Measurements from ENCODE around the gene ZRANB2. TPM values are rescaled to one million over a fixed set of nuclear protein-coding genes. Genes with fewer than 3 reads are reported as not detected.
A peak's percentile ranks its signal among the peaks of the same experiment; 100 is the strongest.

The ZRANB2 gene
- total RNA-seq, 2 experiments from 2014 or later: 82.1 to 171 TPM

GRCh38 chr1:71080230-71080738 is 551 bp downstream of the ZRANB2 start:
- intact Hi-C loops (cut with micrococcal nuclease; ENCODE audit: unreplicated experiment): loop anchor here (2.0 to 10.0 kb wide), 2 partner anchors 87 to 665 kb away; partner anchors contain the start of gene CTH
- peak; percentile 38 for DNase-seq (ENCODE audit: low spot score)
- BruUV-seq (replicated peaks): no TSS peak

GRCh38 chr1:71074681-71075080 is 6.2 kb downstream of the ZRANB2 start:
- no TSS peak for BruUV-seq (replicated peaks)
- intact Hi-C loops (cut with micrococcal nuclease; ENCODE audit: unreplicated experiment): no loop called here
- Histone ChIP-seq H3K79me2 (ENCODE audit: insufficient read depth, low read depth, low read length) (peaks cover 74% of the 10 kb centered on the region), H4K20me1 (ENCODE audit: insufficient read depth, low read length) (peaks cover 30% of the 10 kb centered on the region), H3K9me3 (ENCODE audit: low read length) (no peaks in the 10 kb centered on the region), H3K9me2 (ENCODE audit: insufficient read depth, low read length) (no peaks in the 10 kb centered on the region), H3K4me1 (ENCODE audit: insufficient read depth, low read length, poor library complexity, severe bottlenecking) (peaks cover 15% of the 10 kb centered on the region), H2AFZ (ENCODE audit: low read length) (no peak overlapping the region), H3K36me3 (ENCODE audit: insufficient read depth, low read length) (peaks cover 92% of the 10 kb centered on the region), H3K4me2 (ENCODE audit: low read length) (no peak overlapping the region), H3K4me3 (ENCODE audit: low read depth, low read length, poor library complexity, severe bottlenecking) (no peak overlapping the region), H3K27ac (ENCODE audit: low read depth, low read length, poor library complexity, severe bottlenecking) (no peak overlapping the region)
- no peak for TF ChIP-seq CTCF (conservative IDR thresholded peaks at IDR 0.05; ENCODE audit: low read length)
- TF ChIP-seq EZH2phosphoT487 (IDR thresholded peaks at IDR 0.05; ENCODE audit: borderline replicate concordance, low read depth, low read length): no peak
- CTCF ChIA-PET (ENCODE audit: unreplicated experiment): no interaction called here
- POLR2A ChIA-PET: no interaction called here
- DNase-seq (ENCODE audit: low spot score): no peak

More at GRCh38 chr1:71080230-71080738, 551 bp downstream of the ZRANB2 start:
- H3K4me3 ChIP-seq (ENCODE audit: low read depth, low read length, poor library complexity, severe bottlenecking): peak overlapping the region; percentile 92
- H3K36me3 ChIP-seq (ENCODE audit: insufficient read depth, low read length): peaks cover 39% of the 10 kb centered on the region
- H2AFZ ChIP-seq (ENCODE audit: low read length): peak overlapping the region; percentile 76; the same call in 1 of the 2 replicates
- H3K27ac ChIP-seq (ENCODE audit: low read depth, low read length, poor library complexity, severe bottlenecking): peak overlapping the region; percentile 62
- H3K9me3 ChIP-seq (ENCODE audit: low read length): no peaks in the 10 kb centered on the region
- peaks cover 19% of the 10 kb centered on the region for H3K4me1 ChIP-seq (ENCODE audit: insufficient read depth, low read length, poor library complexity, severe bottlenecking)
- no peak for TF ChIP-seq CTCF (conservative IDR thresholded peaks at IDR 0.05; ENCODE audit: low read length)
- TF ChIP-seq EZH2phosphoT487 (IDR thresholded peaks at IDR 0.05; ENCODE audit: borderline replicate concordance, low read depth, low read length): no peak
- POLR2A ChIA-PET: interaction anchor here (0.6 to 2.2 kb wide), 9 partner anchors 10 to 870 kb away, joined by 3 to 6 read pairs (median 3); no protein-coding TSS in a partner anchor
- CTCF ChIA-PET (ENCODE audit: unreplicated experiment): no interaction called here
- no peaks in the 10 kb centered on the region for H3K9me2 ChIP-seq (ENCODE audit: insufficient read depth, low read length)
- H3K79me2 ChIP-seq (ENCODE audit: insufficient read depth, low read depth, low read length): peaks cover 56% of the 10 kb centered on the region
- peaks cover 25% of the 10 kb centered on the region for H4K20me1 ChIP-seq (ENCODE audit: insufficient read depth, low read length)
- H3K4me2 ChIP-seq (ENCODE audit: low read length): peak overlapping the region; percentile 83

- H3K9me3 ChIP-seq (ENCODE audit: low read length): no peaks in the 10 kb centered on the region
- no peaks in the 10 kb centered on the region for H3K9me2 ChIP-seq (ENCODE audit: insufficient read depth, low read length)
- H3K36me3 ChIP-seq (ENCODE audit: insufficient read depth, low read length): peaks cover 97% of the 10 kb centered on the region
- H4K20me1 ChIP-seq (ENCODE audit: insufficient read depth, low read length): peaks cover 19% of the 10 kb centered on the region
- ChIA-PET POLR2A (interaction anchor here (0.6 to 2.1 kb wide), 4 partner anchors 9 to 358 kb away, joined by 3 to 10 read pairs (median 6); partner anchors contain the start of gene ZRANB2), CTCF (ENCODE audit: unreplicated experiment) (no interaction called here)
- H2AFZ ChIP-seq (ENCODE audit: low read length): no peak overlapping the region
- H3K4me2 ChIP-seq (ENCODE audit: low read length): no peak overlapping the region
- no TSS peak for BruUV-seq (replicated peaks)
- intact Hi-C loops (cut with micrococcal nuclease; ENCODE audit: unreplicated experiment): no loop called here
- peaks cover 11% of the 10 kb centered on the region for H3K4me1 ChIP-seq (ENCODE audit: insufficient read depth, low read length, poor library complexity, severe bottlenecking)
- TF ChIP-seq EZH2phosphoT487 (IDR thresholded peaks at IDR 0.05; ENCODE audit: borderline replicate concordance, low read depth, low read length) (no peak), CTCF (conservative IDR thresholded peaks at IDR 0.05; ENCODE audit: low read length) (no peak)
- H3K27ac ChIP-seq (ENCODE audit: low read depth, low read length, poor library complexity, severe bottlenecking): no peak overlapping the region
- peaks cover 50% of the 10 kb centered on the region for H3K79me2 ChIP-seq (ENCODE audit: insufficient read depth, low read depth, low read length)
- DNase-seq (ENCODE audit: low spot score): no peak
- H3K4me3 ChIP-seq (ENCODE audit: low read depth, low read length, poor library complexity, severe bottlenecking): no peak overlapping the region
Measured at GRCh38 chr1:71072273-71072672, 8.6 kb downstream of the ZRANB2 start.
